Esophagus muscularis mucosa (tissue), 3 donors: ENCODE measurements around the gene CLINT1.

Source experiments
- EP300 ChIP-seq: sonication (generic); formaldehyde crosslinking; IDR thresholded peaks from one replicate; pipeline ENCODE4 v1.6.1; 2017; ENCODE audit warnings: antibody characterized with exemption
- TF ChIP-seq, protein P1 (sequence below), 3 experiments: fragments of 200-600 bp in 2 of 3; fragments of 450-650 bp in 1 of 3; sonication (generic) in 2 of 3; IDR thresholded peaks; one replicate each; pipeline ENCODE4 v1.5.1; 2017 to 2019; ENCODE audit warnings: antibody characterized with exemption in 3 of 3, mild to moderate bottlenecking in 2 of 3, moderate library complexity in 1 of 3

DNA sequence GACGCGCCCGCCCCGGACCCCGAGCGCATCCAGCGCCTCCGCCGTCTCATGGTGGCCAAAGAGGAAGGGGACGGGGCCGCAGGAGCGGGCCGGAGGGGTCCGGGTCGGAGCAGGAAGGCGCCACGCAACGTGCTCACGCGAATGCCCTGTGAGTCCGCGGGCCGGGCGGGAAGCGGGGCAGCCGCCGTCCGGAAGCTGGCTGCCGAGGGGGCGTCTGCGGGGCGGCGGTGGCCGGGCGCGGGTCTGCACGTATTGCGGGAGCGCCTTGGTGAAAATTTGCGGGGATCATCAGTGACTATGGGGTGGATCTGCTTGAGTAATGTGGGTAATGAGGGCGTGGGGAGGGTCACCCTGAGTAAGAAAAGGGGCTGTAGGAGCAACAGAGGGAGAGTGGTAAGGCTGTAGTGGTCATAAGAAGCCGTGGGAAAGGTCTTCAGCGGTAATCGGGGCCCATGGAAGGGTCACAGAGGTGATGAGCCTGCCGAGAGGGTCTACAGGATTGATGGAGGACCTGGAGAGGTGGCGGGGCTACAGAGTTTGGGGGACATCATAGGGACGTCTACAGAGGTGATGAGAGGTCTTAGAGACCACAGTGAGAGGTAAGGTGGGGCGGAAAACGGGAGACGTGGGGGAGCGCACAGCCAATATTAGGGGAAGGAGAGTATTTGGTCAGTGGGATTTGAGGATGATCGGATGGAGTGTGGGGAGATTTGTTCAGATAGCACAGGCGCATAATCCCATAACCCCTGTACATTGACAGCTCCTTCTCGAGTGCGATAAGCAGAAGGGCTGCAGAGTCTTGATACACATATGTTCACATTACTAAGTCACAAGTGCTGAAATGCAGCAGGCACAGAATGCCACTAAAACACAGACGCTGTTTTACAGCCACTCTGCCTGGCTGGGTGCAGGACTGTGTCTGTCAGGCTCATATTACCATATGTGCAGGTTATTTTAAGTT, 114.6 kb downstream of the CLINT1 start:
- TF ChIP-seq EP300, result no peak
- TF ChIP-seq, protein P1, sequence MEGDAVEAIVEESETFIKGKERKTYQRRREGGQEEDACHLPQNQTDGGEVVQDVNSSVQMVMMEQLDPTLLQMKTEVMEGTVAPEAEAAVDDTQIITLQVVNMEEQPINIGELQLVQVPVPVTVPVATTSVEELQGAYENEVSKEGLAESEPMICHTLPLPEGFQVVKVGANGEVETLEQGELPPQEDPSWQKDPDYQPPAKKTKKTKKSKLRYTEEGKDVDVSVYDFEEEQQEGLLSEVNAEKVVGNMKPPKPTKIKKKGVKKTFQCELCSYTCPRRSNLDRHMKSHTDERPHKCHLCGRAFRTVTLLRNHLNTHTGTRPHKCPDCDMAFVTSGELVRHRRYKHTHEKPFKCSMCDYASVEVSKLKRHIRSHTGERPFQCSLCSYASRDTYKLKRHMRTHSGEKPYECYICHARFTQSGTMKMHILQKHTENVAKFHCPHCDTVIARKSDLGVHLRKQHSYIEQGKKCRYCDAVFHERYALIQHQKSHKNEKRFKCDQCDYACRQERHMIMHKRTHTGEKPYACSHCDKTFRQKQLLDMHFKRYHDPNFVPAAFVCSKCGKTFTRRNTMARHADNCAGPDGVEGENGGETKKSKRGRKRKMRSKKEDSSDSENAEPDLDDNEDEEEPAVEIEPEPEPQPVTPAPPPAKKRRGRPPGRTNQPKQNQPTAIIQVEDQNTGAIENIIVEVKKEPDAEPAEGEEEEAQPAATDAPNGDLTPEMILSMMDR (IDR thresholded peaks at IDR 0.05), result no peak
